AML-193 (cell line): ENCODE results near the gene MSANTD2.
"Not testable (repeated sequence)": the region's sequence is repeated elsewhere in the genome, so short reads cannot be mapped to it uniquely, and the experiment has no call there.

Experiments
- DNase-seq, 2 experiments: peaks; one replicate each; lab custom pipeline; 2025; lab: John Stamatoyannopoulos, UW

MSANTD2 gene

GRCh38 chr11:124770959-124771358 lies 29.2 kb downstream of the MSANTD2 start:
- DNase-seq = not testable (repeated sequence)

GRCh38 chr11:124769806-124770774 lies 30.1 kb downstream of the MSANTD2 start:
- no peak for DNase-seq

GRCh38 chr11:124768914-124769313 lies 31.3 kb downstream of the MSANTD2 start:
- no peak for DNase-seq

- DNase-seq = no peak
Observed at GRCh38 chr11:124766156-124766555, 34.0 kb downstream of the MSANTD2 start.

- peak; percentile 51 to 66 for DNase-seq
Observed at GRCh38 chr11:124763156-124763947, 36.9 kb downstream of the MSANTD2 start.

- DNase-seq = no peak
Observed at GRCh38 chr11:124762624-124763155, 37.5 kb downstream of the MSANTD2 start.

GRCh38 chr11:124762105-124762623 lies 38.0 kb downstream of the MSANTD2 start, which contains the start of gene ESAM:
Gene ESAM, minus strand, starts transcription at chr11:124762290. Its CDS starts 136 bp downstream, at chr11:124762154.
- no peak for DNase-seq

- DNase-seq = no peak
Observed at GRCh38 chr11:124761301-124762104, 38.7 kb downstream of the MSANTD2 start.

- no peak for DNase-seq
Observed at GRCh38 chr11:124760806-124761205, 39.4 kb downstream of the MSANTD2 start.

GRCh38 chr11:124760205-124760652 lies 40.0 kb downstream of the MSANTD2 start:
- DNase-seq = no peak

- DNase-seq = no peak
Observed at GRCh38 chr11:124759266-124760204, 40.7 kb downstream of the MSANTD2 start.

- DNase-seq = peak; percentile 85 to 87
Observed at GRCh38 chr11:124758355-124759265, 41.6 kb downstream of the MSANTD2 start.

GRCh38 chr11:124757320-124757719 lies 42.9 kb downstream of the MSANTD2 start:
- DNase-seq = no peak

GRCh38 chr11:124756753-124757227 lies 43.4 kb downstream of the MSANTD2 start:
- no peak for DNase-seq

- no peak for DNase-seq
Observed at GRCh38 chr11:124756033-124756752, 44.0 kb downstream of the MSANTD2 start.

GRCh38 chr11:124754710-124755109 lies 45.5 kb downstream of the MSANTD2 start:
- no peak for DNase-seq

GRCh38 chr11:124754309-124754708 lies 45.9 kb downstream of the MSANTD2 start:
- no peak for DNase-seq

GRCh38 chr11:124753624-124754023 lies 46.6 kb downstream of the MSANTD2 start:
- DNase-seq = no peak
